ENCODE measurements around the gene LRP5. TPM values are rescaled to one million over a fixed set of nuclear protein-coding genes. Genes with fewer than 3 reads are reported as not detected.
"Not testable (repeated sequence)": the region's sequence is repeated elsewhere in the genome, so short reads cannot be mapped to it uniquely, and the experiment has no call there.

The LRP5 gene
- total RNA-seq, 4 donors from 2014 or later, result 45.8 to 75.5 (median 54.3) TPM

DNA sequence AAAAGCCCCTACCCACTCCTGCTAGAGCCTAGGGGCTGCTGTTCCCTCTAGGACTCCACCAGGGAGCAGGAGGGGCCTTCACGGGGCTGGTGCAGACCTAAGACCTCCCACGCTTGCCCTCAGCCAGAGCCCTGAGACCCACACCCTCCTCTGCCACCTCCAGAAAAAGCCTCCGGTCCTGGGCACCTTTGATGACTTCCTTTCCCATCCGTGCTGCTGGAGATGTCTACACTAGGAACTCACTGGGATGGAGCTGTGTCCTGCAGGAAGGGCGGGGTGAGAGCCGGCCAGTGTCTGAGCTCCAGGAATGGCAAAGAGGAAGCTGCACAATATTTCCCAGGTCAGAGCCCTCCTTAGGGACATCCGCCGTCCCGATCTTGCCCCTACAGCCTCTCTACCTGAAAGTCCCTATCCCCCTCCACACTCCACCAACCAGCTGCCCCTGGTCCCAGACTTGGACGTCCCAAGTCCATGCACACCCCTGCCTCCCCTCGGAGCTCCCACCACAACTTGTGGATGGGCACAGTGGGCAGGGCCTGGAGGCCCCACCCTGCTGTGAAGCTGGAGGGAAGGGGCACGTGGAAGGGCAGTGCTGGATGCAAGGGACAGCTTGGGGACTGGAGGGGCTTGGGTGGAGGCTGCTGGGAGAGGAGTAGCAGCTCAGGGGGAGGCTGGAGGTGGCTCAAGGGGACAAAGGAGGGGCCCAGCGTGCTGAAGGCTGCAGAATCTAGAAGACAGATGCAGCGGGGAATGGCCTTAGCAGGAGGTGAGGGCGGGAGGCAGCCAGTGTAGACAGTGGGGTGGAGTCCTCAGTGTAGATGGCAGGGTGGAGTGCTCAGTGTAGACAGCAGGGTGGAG lies 13.5 kb upstream of the LRP5 start:
- no peak for TF ChIP-seq POLR2A (IDR thresholded peaks at IDR 0.05)
- TF ChIP-seq CTCF (IDR thresholded peaks at IDR 0.05), result no peak
- Histone ChIP-seq H3K27me3 (no peaks in the 10 kb centered on the region), H3K27ac (no peak overlapping the region), H3K36me3 (no peaks in the 10 kb centered on the region), H3K4me3 (replicated peaks in 1 of 3) (no peak overlapping the region), H3K9me3 (no peaks in the 10 kb centered on the region), H3K4me1 (peaks cover 7 to 8% of the 10 kb centered on the region in 2 donors)
- intact Hi-C loops (cut with DNase I), result no loop called here
- 72 to 82% methylated on average over 14 to 15 of the region's 15 CpGs for WGBS, 2 donors
- DNase-seq, result no peak

DNA sequence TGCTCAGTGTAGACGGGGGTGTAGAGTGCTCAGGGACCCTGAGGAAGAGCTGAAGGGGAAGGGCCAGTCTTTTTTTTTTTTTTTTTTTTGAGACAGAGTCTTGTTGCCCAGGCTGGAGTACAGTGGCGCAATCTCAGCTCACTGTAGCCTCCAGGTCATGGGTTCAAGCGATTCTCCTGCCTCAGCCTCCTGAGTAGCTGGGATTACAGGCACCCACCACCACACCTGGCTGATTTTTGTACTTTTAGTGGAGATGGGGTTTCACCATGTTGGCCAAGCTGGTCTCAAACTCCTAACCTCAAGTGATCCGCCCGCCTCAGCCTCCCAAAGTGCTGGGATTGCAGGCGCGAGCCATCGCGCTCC lies 12.9 kb upstream of the LRP5 start:
- H3K4me3 ChIP-seq (replicated peaks in 1 of 3); DNase-seq; intact Hi-C loops (cut with DNase I); H3K9me3 ChIP-seq; H3K4me1 ChIP-seq; H3K36me3 ChIP-seq; H3K27me3 ChIP-seq; H3K27ac ChIP-seq: not testable (repeated sequence)
- 96 to 97% methylated on average over 9 of the region's 9 CpGs for WGBS, 2 donors

DNA sequence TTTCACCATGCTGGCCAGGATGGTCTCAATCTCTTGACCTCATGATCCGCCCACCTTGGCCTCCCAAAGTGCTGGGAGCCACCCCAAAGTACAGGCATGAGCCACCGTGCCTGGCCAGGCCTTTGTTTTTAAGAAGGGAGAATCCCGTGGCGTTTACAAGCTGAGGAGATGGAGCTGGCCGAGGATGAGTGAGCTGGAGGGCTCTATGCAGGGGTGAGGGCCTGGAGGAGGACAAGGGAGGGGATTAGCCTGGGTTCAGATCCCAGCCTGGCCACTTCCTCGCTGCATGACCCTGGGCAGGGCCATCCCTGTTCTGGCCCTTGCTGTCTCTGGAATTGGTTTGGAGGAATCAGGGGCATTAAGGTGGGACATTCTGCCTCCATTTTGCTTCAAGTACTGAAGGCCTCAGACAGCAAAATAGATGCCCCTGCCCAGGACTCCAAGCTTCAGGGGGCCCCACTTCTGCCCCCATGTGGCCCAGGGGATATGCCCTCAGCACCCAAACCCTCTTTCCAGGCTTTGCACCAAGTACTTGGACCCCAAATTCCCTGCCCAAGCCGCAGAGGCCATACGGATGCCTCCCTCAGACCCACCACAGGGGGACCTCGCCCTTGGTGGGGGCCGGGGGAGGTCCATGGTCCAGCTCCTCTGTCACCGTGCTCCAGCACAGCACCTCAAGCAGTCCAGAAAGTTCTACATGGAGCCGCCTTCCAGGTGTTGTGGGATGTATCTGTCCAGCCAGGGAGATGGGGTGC lies 12.1 kb upstream of the LRP5 start:
- no peak for DNase-seq
- Histone ChIP-seq H3K36me3 (no peaks in the 10 kb centered on the region), H3K27ac (no peak overlapping the region), H3K4me1 (peaks cover 7 to 8% of the 10 kb centered on the region in 2 donors), H3K27me3 (no peaks in the 10 kb centered on the region), H3K4me3 (replicated peaks in 1 of 3) (no peak overlapping the region), H3K9me3 (no peaks in the 10 kb centered on the region)
- intact Hi-C loops (cut with DNase I), result no loop called here
- whole genome bisulfite sequencing, 2 donors, result 86 to 88% methylated on average over 12 of the region's 12 CpGs
- no peak for TF ChIP-seq CTCF (IDR thresholded peaks at IDR 0.05)
- no peak for TF ChIP-seq POLR2A (IDR thresholded peaks at IDR 0.05)

DNA sequence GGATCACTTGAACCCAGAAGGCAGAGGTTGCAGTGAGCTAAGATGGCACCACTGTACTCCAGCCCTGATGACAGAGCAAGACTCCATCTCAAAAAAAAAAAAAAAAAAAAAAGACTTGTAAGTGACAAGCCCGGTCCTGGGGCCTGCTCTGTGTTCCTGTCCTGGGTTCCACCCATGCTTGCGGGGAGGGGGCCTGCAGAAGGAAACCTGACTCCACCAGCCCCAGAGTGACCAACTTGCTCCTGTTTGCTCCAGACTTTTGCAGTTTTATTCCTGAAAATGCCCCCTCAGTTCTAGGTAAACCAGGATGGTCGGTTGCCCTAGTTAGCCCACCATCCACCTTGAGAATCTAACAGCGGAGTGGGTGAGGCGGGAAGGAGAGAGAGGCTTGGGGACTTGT lies 10.1 kb upstream of the LRP5 start:
- H3K9me3 ChIP-seq, result no peaks in the 10 kb centered on the region
- no peaks in the 10 kb centered on the region for H3K27me3 ChIP-seq
- intact Hi-C loops (cut with DNase I), result no loop called here
- no peak for DNase-seq
- peaks cover 7 to 8% of the 10 kb centered on the region in 2 donors for H3K4me1 ChIP-seq
- 80 to 84% methylated on average over 5 of the region's 5 CpGs for whole genome bisulfite sequencing, 2 donors
- no peak overlapping the region for H3K27ac ChIP-seq
- H3K36me3 ChIP-seq, result no peaks in the 10 kb centered on the region
- TF ChIP-seq POLR2A (IDR thresholded peaks at IDR 0.05) (no peak), CTCF (IDR thresholded peaks at IDR 0.05) (no peak)
- H3K4me3 ChIP-seq (replicated peaks in 1 of 3), result no peak overlapping the region

- no peaks in the 10 kb centered on the region for H3K9me3 ChIP-seq
- peaks cover 7 to 8% of the 10 kb centered on the region in 2 donors for H3K4me1 ChIP-seq
- DNase-seq, result no peak
- intact Hi-C loops (cut with DNase I), result no loop called here
- H3K27ac ChIP-seq, result no peak overlapping the region
- no peaks in the 10 kb centered on the region for H3K36me3 ChIP-seq
- no peak for TF ChIP-seq POLR2A (IDR thresholded peaks at IDR 0.05)
- TF ChIP-seq CTCF (IDR thresholded peaks at IDR 0.05), result no peak
- H3K27me3 ChIP-seq, result no peaks in the 10 kb centered on the region
- H3K4me3 ChIP-seq (replicated peaks in 1 of 3), result no peak overlapping the region
- 68 to 69% methylated on average over 3 to 5 of the region's 7 CpGs for WGBS, 2 donors
Observed at GRCh38 chr11:68302670-68303069, 9.7 kb upstream of the LRP5 start.

Measured in thyroid gland (tissue), 4 donors.